Endodermal cell (in vitro differentiated cells): ENCODE measurements around the gene ITPRIPL2. TPM values are rescaled to one million over a fixed set of nuclear protein-coding genes. Genes with fewer than 3 reads are reported as not detected.
A peak's percentile ranks its signal among the peaks of the same experiment; 100 is the strongest.

Source experiments
- DNase-seq: peaks from one replicate; pipeline ENCODE4 v3.0.0-alpha.2; 2017
- H3K27ac ChIP-seq: 2 replicates; pipeline ENCODE4 v1.5.1; 2013; ENCODE audit warnings: mild to moderate bottlenecking, low read depth, low read length, moderate library complexity
- H3K27me3 ChIP-seq: 2 replicates; pipeline ENCODE4 v1.6.1; 2013; ENCODE audit warnings: mild to moderate bottlenecking, low read length, moderate library complexity; ENCODE audit not compliant: insufficient read depth, control insufficient read depth, poor library complexity, severe bottlenecking
- H3K36me3 ChIP-seq: 2 replicates; pipeline ENCODE4 v1.7.0; 2013; ENCODE audit warnings: mild to moderate bottlenecking, low read length, moderate library complexity; ENCODE audit not compliant: control insufficient read depth, insufficient read depth
- H3K4me1 ChIP-seq: one replicate; pipeline ENCODE4 v1.7.0; 2013; ENCODE audit warnings: low read length; ENCODE audit not compliant: control insufficient read depth, insufficient read depth
- H3K4me3 ChIP-seq: 2 replicates; pipeline ENCODE4 v1.5.1; 2013; ENCODE audit warnings: mild to moderate bottlenecking, low read length, moderate library complexity
- H3K9ac ChIP-seq: 2 replicates; pipeline ENCODE4 v1.6.1; 2013; ENCODE audit warnings: mild to moderate bottlenecking, low read length, moderate library complexity; ENCODE audit not compliant: poor library complexity, severe bottlenecking; ENCODE audit errors: extremely low read depth
- H3K9me3 ChIP-seq: 2 replicates; pipeline ENCODE4 v1.6.1; 2013; ENCODE audit warnings: mild to moderate bottlenecking, low read length, moderate library complexity; ENCODE audit not compliant: control insufficient read depth
- H3K27ac Mint-ChIP-seq: 2 replicates; pipeline ENCODE4 v1.8.0; 2020; ENCODE audit warnings: mixed read lengths
- H3K27me3 Mint-ChIP-seq: 2 replicates; pipeline ENCODE4 v1.8.0; 2021; ENCODE audit warnings: mild to moderate bottlenecking, mixed read lengths; ENCODE audit not compliant: insufficient read depth
- H3K36me3 Mint-ChIP-seq: 2 replicates; pipeline ENCODE4 v1.8.0; 2020; ENCODE audit warnings: low read depth, mixed read lengths
- H3K4me1 Mint-ChIP-seq: 2 replicates; pipeline ENCODE4 v1.8.0; 2020; ENCODE audit warnings: mixed read lengths
- H3K4me3 Mint-ChIP-seq: 2 replicates; pipeline ENCODE4 v1.8.0; 2020; ENCODE audit warnings: mild to moderate bottlenecking, moderate library complexity, mixed read lengths
- H3K9me3 Mint-ChIP-seq: 2 replicates; pipeline ENCODE4 v1.8.0; 2020; ENCODE audit warnings: mild to moderate bottlenecking, mixed read lengths
- CTCF ChIP-seq: fragments of 200-600 bp; sonication (generic); conservative IDR thresholded peaks from 2 replicates; pipeline ENCODE4 v1.5.0; 2021; ENCODE audit warnings: antibody characterized with exemption, mild to moderate bottlenecking
- WGBS, 2 experiments: methylation state at CpG; one replicate each; pipeline versions ENCODE4 v1.1.5 to v1.1.7; 2013; ENCODE audit warnings: missing lambda C conversion rate in 2 of 2, mixed read lengths in 1 of 2; ENCODE audit not compliant: insufficient coverage in 1 of 2, insufficient read length in 1 of 2; 5-methylcytosine and 5-hydroxymethylcytosine counted together
- total RNA-seq, 2 donors: library from RNA; stranded (reverse); fragmentation: NEBNext Ultra II Directional in 1 of 2; extraction: Animal tissue kit (Norgen Biotek cat#: 25700) in 1 of 2; gene quantifications; 2 replicates in 1 of 2; 3 replicates in 1 of 2; pipeline ENCODE4 v1.2.1, GENCODE V29; 2021

The ITPRIPL2 gene
- total RNA-seq, 2 donors from 2014 or later: 13.4 to 19.3 TPM

- Histone ChIP-seq H3K9me3 (peaks cover 7% of the 10 kb centered on the region), H3K4me3 (no peak overlapping the region), H3K27me3 (no peaks in the 10 kb centered on the region), H3K4me1 (no peaks in the 10 kb centered on the region), H3K9ac (no peak overlapping the region), H3K27ac (no peak overlapping the region), H3K36me3 (no peaks in the 10 kb centered on the region)
- peak; percentile 8 for DNase-seq
- 67% methylated on average over 1 of the region's 1 CpG; no CpG with 5 or more reads in 1 of the 2 experiments for WGBS, 2 experiments
- TF ChIP-seq CTCF: no peak
- no peaks in the 10 kb centered on the region for H3K36me3 Mint-ChIP-seq
- peaks cover 4% of the 10 kb centered on the region for H3K9me3 Mint-ChIP-seq
- H3K27ac Mint-ChIP-seq: no peak overlapping the region
- H3K27me3 Mint-ChIP-seq: no peaks in the 10 kb centered on the region
- H3K4me1 Mint-ChIP-seq: peaks cover 8% of the 10 kb centered on the region
- H3K4me3 Mint-ChIP-seq: no peak overlapping the region
Measured at GRCh38 chr16:19098173-19098572, 15.6 kb upstream of the ITPRIPL2 start.

GRCh38 chr16:19102187-19102872 lies 11.4 kb upstream of the ITPRIPL2 start:
- no peaks in the 10 kb centered on the region for H3K4me1 ChIP-seq
- Mint-ChIP-seq H3K27ac (no peak overlapping the region), H3K4me1 (peaks cover 9% of the 10 kb centered on the region), H3K9me3 (peaks cover 4% of the 10 kb centered on the region), H3K4me3 (no peak overlapping the region), H3K36me3 (no peaks in the 10 kb centered on the region), H3K27me3 (no peaks in the 10 kb centered on the region)
- H3K36me3 ChIP-seq: no peaks in the 10 kb centered on the region
- DNase-seq: peak; percentile 34
- H3K9ac ChIP-seq: no peak overlapping the region
- peaks cover 7% of the 10 kb centered on the region for H3K9me3 ChIP-seq
- 87 to 91% methylated on average over 11 to 16 of the region's 16 CpGs for WGBS, 2 experiments
- H3K27ac ChIP-seq: no peak overlapping the region
- H3K27me3 ChIP-seq: no peaks in the 10 kb centered on the region
- TF ChIP-seq CTCF: no peak
- no peak overlapping the region for H3K4me3 ChIP-seq

GRCh38 chr16:19104607-19105006 lies 9.2 kb upstream of the ITPRIPL2 start:
- no peaks in the 10 kb centered on the region for H3K4me1 ChIP-seq
- no peak overlapping the region for H3K9ac ChIP-seq
- Mint-ChIP-seq H3K27ac (no peak overlapping the region), H3K36me3 (no peaks in the 10 kb centered on the region), H3K27me3 (no peaks in the 10 kb centered on the region), H3K4me3 (no peak overlapping the region), H3K9me3 (no peaks in the 10 kb centered on the region), H3K4me1 (peaks cover 9% of the 10 kb centered on the region)
- peak; percentile 39 for DNase-seq
- WGBS, 2 experiments: 75 to 93% methylated on average over 1 to 5 of the region's 5 CpGs
- no peak overlapping the region for H3K4me3 ChIP-seq
- no peaks in the 10 kb centered on the region for H3K9me3 ChIP-seq
- no peak for TF ChIP-seq CTCF
- no peaks in the 10 kb centered on the region for H3K27me3 ChIP-seq
- H3K36me3 ChIP-seq: no peaks in the 10 kb centered on the region
- H3K27ac ChIP-seq: no peak overlapping the region
